NB4 (cell line): Measurements from ENCODE around the gene EPHA4.

Experiments
- MYC ChIP-seq: IDR thresholded peaks from 2 replicates; pipeline ENCODE4 v1.6.1; 2011; ENCODE audit warnings: low read depth, low read length
- POLR2A ChIP-seq: IDR thresholded peaks from 2 replicates; pipeline ENCODE4 v1.6.1; 2011; ENCODE audit warnings: mild to moderate bottlenecking; ENCODE audit not compliant: insufficient read length; ENCODE audit errors: extremely low read depth
- TF ChIP-seq, protein P1 (sequence below): IDR thresholded peaks from one replicate; pipeline ENCODE4 v1.5.1; 2012; ENCODE audit warnings: low read depth, low read length

DNA sequence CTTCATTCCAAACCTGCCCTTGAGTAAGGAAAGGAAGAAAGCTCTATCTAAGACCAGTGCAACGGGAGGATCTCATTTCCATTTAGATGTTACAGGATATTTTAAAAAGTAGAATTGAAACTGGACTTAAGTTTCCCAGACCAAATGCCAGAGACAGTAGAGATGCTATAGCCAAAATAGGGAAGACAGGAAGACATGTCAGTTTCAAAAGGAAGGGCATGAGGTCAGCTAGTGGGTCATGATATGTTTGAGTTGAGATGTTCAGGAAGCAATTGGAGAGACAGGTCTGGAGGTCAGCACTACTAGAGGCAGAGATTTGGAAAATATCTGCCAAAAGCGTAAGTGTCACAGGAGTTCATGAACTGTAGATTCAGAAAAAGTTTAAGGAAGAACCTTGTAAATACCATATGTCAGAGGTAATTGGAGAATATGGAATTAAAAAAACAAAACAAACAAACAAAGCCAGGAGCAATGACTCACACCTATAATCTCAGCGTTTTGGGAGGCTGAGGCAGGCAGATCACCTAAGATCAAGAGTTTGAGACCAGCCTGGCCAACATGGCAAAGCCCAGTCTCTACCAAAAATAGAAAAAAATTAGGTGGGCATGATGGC lies 50.8 kb downstream of the EPHA4 start:
- TF ChIP-seq, protein P1, sequence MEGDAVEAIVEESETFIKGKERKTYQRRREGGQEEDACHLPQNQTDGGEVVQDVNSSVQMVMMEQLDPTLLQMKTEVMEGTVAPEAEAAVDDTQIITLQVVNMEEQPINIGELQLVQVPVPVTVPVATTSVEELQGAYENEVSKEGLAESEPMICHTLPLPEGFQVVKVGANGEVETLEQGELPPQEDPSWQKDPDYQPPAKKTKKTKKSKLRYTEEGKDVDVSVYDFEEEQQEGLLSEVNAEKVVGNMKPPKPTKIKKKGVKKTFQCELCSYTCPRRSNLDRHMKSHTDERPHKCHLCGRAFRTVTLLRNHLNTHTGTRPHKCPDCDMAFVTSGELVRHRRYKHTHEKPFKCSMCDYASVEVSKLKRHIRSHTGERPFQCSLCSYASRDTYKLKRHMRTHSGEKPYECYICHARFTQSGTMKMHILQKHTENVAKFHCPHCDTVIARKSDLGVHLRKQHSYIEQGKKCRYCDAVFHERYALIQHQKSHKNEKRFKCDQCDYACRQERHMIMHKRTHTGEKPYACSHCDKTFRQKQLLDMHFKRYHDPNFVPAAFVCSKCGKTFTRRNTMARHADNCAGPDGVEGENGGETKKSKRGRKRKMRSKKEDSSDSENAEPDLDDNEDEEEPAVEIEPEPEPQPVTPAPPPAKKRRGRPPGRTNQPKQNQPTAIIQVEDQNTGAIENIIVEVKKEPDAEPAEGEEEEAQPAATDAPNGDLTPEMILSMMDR = no peak
- no peak for TF ChIP-seq MYC
- no peak for TF ChIP-seq POLR2A
